Adrenal gland (tissue), 5 donors: ENCODE results near the gene STX19.

ENCODE experiments used
- POLR2A ChIP-seq, 2 donors: fragments of 450-650 bp; IDR thresholded peaks; one replicate each; pipeline ENCODE4 v1.6.1; 2017; ENCODE audit warnings: antibody characterized with exemption in 2 of 2, mild to moderate bottlenecking in 2 of 2, moderate library complexity in 1 of 2
- TF ChIP-seq, protein P1 (sequence below), 6 experiments: fragments of 450-650 bp in 4 of 6; fragments of 200-600 bp in 2 of 6; sonication (generic) in 1 of 6; IDR thresholded peaks; 1 replicate in 5 of 6; 2 replicates in 1 of 6; pipeline versions ENCODE4 v1.5.1 to v1.8.0; 2016 to 2021; ENCODE audit warnings: antibody characterized with exemption in 6 of 6, mild to moderate bottlenecking in 2 of 6, moderate library complexity in 1 of 6
- donor health status: DM: no; HTN: no; CAD: no.

DNA sequence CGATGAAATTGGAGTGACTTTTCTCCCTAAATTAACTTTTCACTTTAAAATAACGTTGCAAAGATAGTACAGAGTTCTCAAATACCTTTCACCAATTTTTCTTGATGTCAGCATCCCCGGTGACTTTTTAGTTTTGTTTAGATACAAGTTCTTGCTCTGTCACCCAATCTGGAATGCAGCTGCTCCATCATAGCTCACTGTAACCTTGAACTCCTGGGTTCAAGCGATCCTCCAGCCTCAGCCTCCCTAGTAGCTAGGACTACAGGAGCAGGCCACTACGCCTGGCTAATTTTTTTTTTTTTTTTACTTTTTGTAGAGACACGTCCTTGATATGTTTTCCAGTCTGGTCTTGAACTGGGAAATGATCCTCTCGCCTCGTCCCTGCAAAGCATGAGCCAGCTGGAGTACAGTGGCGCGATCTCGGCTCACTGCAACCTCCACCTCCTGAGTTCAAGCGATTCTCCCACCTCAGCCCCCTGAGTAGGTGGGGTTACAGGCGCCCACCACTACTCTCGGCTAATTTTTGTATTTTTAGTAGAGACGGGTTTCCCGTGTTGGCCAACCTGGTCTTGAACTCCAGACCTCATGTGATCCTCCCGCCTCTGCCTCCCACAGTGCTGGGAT is 35.2 kb upstream of the STX19 start:
- TF ChIP-seq, protein P1, sequence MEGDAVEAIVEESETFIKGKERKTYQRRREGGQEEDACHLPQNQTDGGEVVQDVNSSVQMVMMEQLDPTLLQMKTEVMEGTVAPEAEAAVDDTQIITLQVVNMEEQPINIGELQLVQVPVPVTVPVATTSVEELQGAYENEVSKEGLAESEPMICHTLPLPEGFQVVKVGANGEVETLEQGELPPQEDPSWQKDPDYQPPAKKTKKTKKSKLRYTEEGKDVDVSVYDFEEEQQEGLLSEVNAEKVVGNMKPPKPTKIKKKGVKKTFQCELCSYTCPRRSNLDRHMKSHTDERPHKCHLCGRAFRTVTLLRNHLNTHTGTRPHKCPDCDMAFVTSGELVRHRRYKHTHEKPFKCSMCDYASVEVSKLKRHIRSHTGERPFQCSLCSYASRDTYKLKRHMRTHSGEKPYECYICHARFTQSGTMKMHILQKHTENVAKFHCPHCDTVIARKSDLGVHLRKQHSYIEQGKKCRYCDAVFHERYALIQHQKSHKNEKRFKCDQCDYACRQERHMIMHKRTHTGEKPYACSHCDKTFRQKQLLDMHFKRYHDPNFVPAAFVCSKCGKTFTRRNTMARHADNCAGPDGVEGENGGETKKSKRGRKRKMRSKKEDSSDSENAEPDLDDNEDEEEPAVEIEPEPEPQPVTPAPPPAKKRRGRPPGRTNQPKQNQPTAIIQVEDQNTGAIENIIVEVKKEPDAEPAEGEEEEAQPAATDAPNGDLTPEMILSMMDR (IDR thresholded peaks at IDR 0.05): no peak
- TF ChIP-seq POLR2A (IDR thresholded peaks at IDR 0.05): no peak
